OCI-LY7 (cell line): ENCODE results near the gene RAB3GAP2.

Source experiments
- CTCF ChIP-seq: fragments of 200-600 bp; sonication (generic); conservative IDR thresholded peaks from 2 replicates; pipeline ENCODE4 v1.5.1; 2014; ENCODE audit warnings: mild to moderate bottlenecking, antibody characterized with exemption, low read length, moderate library complexity, mixed read lengths
- EZH2phosphoT487 ChIP-seq: fragments of 200-600 bp; sonication (generic); IDR thresholded peaks from 2 replicates; pipeline ENCODE4 v1.6.1; 2018; ENCODE audit warnings: low read depth, borderline replicate concordance, mild to moderate bottlenecking, mixed run types, antibody characterized with exemption, low read length, moderate library complexity, mixed read lengths

- no peak for TF ChIP-seq CTCF
- no peak for TF ChIP-seq EZH2phosphoT487
These were observed 112.2 kb downstream of the RAB3GAP2 start for GRCh38 chr1:220160027-220160426.
